SK-N-SH (cell line): Measurements from ENCODE around the gene LSM3. TPM values are rescaled to one million over a fixed set of nuclear protein-coding genes. Genes with fewer than 3 reads are reported as not detected.

ENCODE experiments used
- CTCF ChIA-PET: fragments of 300-600, 350-600 bp; formaldehyde crosslinking; extraction: SDS; loops from one replicate; lab custom pipeline; 2021; lab: Yijun Ruan, JAX
- POLR2A ChIA-PET: fragments of 350-600 bp; sonication (Branson Sonifier 250); formaldehyde crosslinking; extraction: SDS; loops from one replicate; lab custom pipeline; 2020; ENCODE audit warnings: antibody characterized with exemption, inconsistent platforms; lab: Yijun Ruan, JAX
- DNase-seq: peaks from one replicate; pipeline ENCODE4 v3.0.0; 2012
- H2AFZ ChIP-seq: fragments of 200-600 bp; sonication (generic); 2 replicates; pipeline ENCODE4 v1.8.1; 2016; ENCODE audit warnings: antibody characterized with exemption, mild to moderate bottlenecking, low read depth
- H3F3A ChIP-seq: fragments of 200-600 bp; sonication (generic); replicated peaks from 2 replicates; pipeline ENCODE3; 2016; ENCODE audit warnings: antibody characterized with exemption, mild to moderate bottlenecking; ENCODE audit not compliant: insufficient read depth
- H3K27ac ChIP-seq, 2 experiments: fragments of 200-500 bp in 1 of 2; fragments of 200-600 bp in 1 of 2; sonication (Bioruptor generic) in 1 of 2; sonication (generic), shearing (Covaris generic) in 1 of 2; 2 replicates each; pipeline versions ENCODE4 v1.5.1 to v1.6.1; 2014 to 2016; ENCODE audit warnings: low read depth in 2 of 2, inconsistent platforms in 1 of 2, low read length in 1 of 2, mild to moderate bottlenecking in 1 of 2, mixed read lengths in 1 of 2
- H3K27me3 ChIP-seq: fragments of 200-600 bp; sonication (generic), shearing (Covaris generic); 2 replicates; pipeline ENCODE4 v1.6.1; 2016; ENCODE audit warnings: mixed run types; ENCODE audit not compliant: insufficient read depth
- H3K36me3 ChIP-seq, 2 experiments: fragments of 200-500 bp in 1 of 2; fragments of 200-600 bp in 1 of 2; sonication (Bioruptor generic) in 1 of 2; sonication (generic) in 1 of 2; replicated peaks in 1 of 2; 2 replicates each; pipeline versions ENCODE3 to v1.5.1; 2014 to 2016; ENCODE audit warnings: low read length in 1 of 2, mild to moderate bottlenecking in 1 of 2; ENCODE audit not compliant: insufficient read depth in 2 of 2, control insufficient read depth in 1 of 2
- H3K4me1 ChIP-seq, 2 experiments: fragments of 200-500 bp in 1 of 2; fragments of 200-600 bp in 1 of 2; sonication (Bioruptor generic) in 1 of 2; sonication (generic), shearing (Covaris generic) in 1 of 2; 2 replicates each; pipeline versions ENCODE4 v1.5.1 to v1.6.1; 2014 to 2016; ENCODE audit warnings: low read depth in 1 of 2, low read length in 1 of 2, mixed run types in 1 of 2; ENCODE audit not compliant: insufficient read depth in 2 of 2, control insufficient read depth in 1 of 2
- H3K4me2 ChIP-seq: fragments of 200-600 bp; sonication (generic), shearing (Covaris generic); 2 replicates; pipeline ENCODE4 v1.6.1; 2017; ENCODE audit warnings: mixed run types
- H3K4me3 ChIP-seq, 2 experiments: fragments of 200-500 bp in 1 of 2; fragments of 200-600 bp in 1 of 2; sonication (Bioruptor generic) in 1 of 2; sonication (generic), shearing (Covaris generic) in 1 of 2; 2 replicates each; pipeline versions ENCODE4 v1.5.1 to v1.8.1; 2014 to 2016; ENCODE audit warnings: low read depth in 2 of 2, inconsistent platforms in 1 of 2, low read length in 1 of 2, mild to moderate bottlenecking in 1 of 2, mixed read lengths in 1 of 2, moderate library complexity in 1 of 2
- H3K79me2 ChIP-seq: fragments of 200-600 bp; sonication (generic); 2 replicates; pipeline ENCODE4 v1.8.1; 2017; ENCODE audit warnings: mild to moderate bottlenecking; ENCODE audit not compliant: insufficient read depth
- H3K9ac ChIP-seq: fragments of 200-600 bp; sonication (generic); 2 replicates; pipeline ENCODE4 v1.6.1; 2017; ENCODE audit warnings: mixed run types
- H3K9me2 ChIP-seq: fragments of 200-600 bp; sonication (generic); 2 replicates; pipeline ENCODE4 v1.6.1; 2017; ENCODE audit warnings: mixed run types
- H3K9me3 ChIP-seq: fragments of 200-600 bp; sonication (generic); 2 replicates; pipeline ENCODE4 v1.6.1; 2017; ENCODE audit warnings: mixed run types, mild to moderate bottlenecking, moderate library complexity
- H4K20me1 ChIP-seq: fragments of 200-600 bp; sonication (generic); 2 replicates; pipeline ENCODE4 v1.6.1; 2017; ENCODE audit warnings: mild to moderate bottlenecking, mixed run types; ENCODE audit not compliant: insufficient read depth
- EP300 ChIP-seq, 2 experiments: IDR thresholded peaks; 2 replicates each; pipeline versions ENCODE4 v1.4.0 to v1.6.1; 2012; ENCODE audit warnings: borderline replicate concordance in 1 of 2, low read depth in 1 of 2, low read length in 1 of 2
- EZH2phosphoT487 ChIP-seq: fragments of 200-600 bp; sonication (generic); IDR thresholded peaks from 2 replicates; pipeline ENCODE4 v1.6.1; 2017; ENCODE audit warnings: low read depth, mixed run types, mild to moderate bottlenecking, antibody characterized with exemption, moderate library complexity, borderline replicate concordance
- JUND ChIP-seq: IDR thresholded peaks from 2 replicates; pipeline ENCODE4 v1.4.0; 2012
- MEF2A ChIP-seq: IDR thresholded peaks from 2 replicates; pipeline ENCODE4 v1.4.0; 2012; ENCODE audit warnings: low read depth, borderline replicate concordance
- NFIC ChIP-seq: IDR thresholded peaks from 2 replicates; pipeline ENCODE4 v1.4.0; 2012; ENCODE audit warnings: borderline replicate concordance
- NRF1 ChIP-seq: IDR thresholded peaks from 2 replicates; pipeline ENCODE4 v1.6.1; 2012; ENCODE audit warnings: low read depth, mild to moderate bottlenecking, low read length
- RCOR1 ChIP-seq: fragments of 150-350 bp; IDR thresholded peaks from 2 replicates; pipeline ENCODE4 v1.6.1; 2017; ENCODE audit warnings: antibody characterized with exemption, low read length
- RFX5 ChIP-seq: IDR thresholded peaks from 2 replicates; pipeline ENCODE4 v1.6.1; 2012; ENCODE audit warnings: mild to moderate bottlenecking, improper control_type of control experiment, low read length
- RXRA ChIP-seq: IDR thresholded peaks from 2 replicates; pipeline ENCODE4 v1.4.0; 2012; ENCODE audit warnings: low read depth, mild to moderate bottlenecking, borderline replicate concordance
- SMC3 ChIP-seq: IDR thresholded peaks from 2 replicates; pipeline ENCODE4 v1.6.1; 2012; ENCODE audit warnings: low read depth, low read length, improper control_type of control experiment
- TCF12 ChIP-seq: IDR thresholded peaks from 2 replicates; pipeline ENCODE4 v1.4.0; 2012
- USF1 ChIP-seq: IDR thresholded peaks from 2 replicates; pipeline ENCODE4 v1.4.0; 2012; ENCODE audit warnings: low read depth, borderline replicate concordance
- ZBTB33 ChIP-seq: IDR thresholded peaks from 2 replicates; pipeline ENCODE4 v1.4.0; 2012; ENCODE audit warnings: low read depth, borderline replicate concordance
- WGBS: methylation state at CpG from one replicate; pipeline ENCODE4 v1.1.6; 2017; ENCODE audit warnings: low lambda C conversion rate; 5-methylcytosine and 5-hydroxymethylcytosine counted together
- polyA plus RNA-seq, 3 experiments: library from polyadenylated mRNA; depleted of rRNA; stranded (reverse); fragments of >200 nt; gene quantifications; 2 replicates each; pipeline ENCODE4 v1.2.3, GENCODE V29; 2012

LSM3 gene
- polyA plus RNA-seq, 1 of the 3 experiments (the other 2 are of a cell fraction) = 5.1 TPM

GRCh38 chr3:14240366-14240765 is 61.7 kb downstream of the LSM3 start:
- no peaks in the 10 kb centered on the region for H3K9me2 ChIP-seq
- no peaks in the 10 kb centered on the region for H4K20me1 ChIP-seq
- no peaks in the 10 kb centered on the region for H3F3A ChIP-seq
- no peak overlapping the region for H3K4me2 ChIP-seq
- ChIA-PET CTCF (interaction anchor here (0.7 to 1.6 kb wide), 4 partner anchors 24 to 842 kb away, joined by 3 to 6 read pairs (median 4); no protein-coding TSS in a partner anchor), POLR2A (no interaction called here)
- H2AFZ ChIP-seq = no peak overlapping the region
- DNase-seq = no peak
- WGBS = 48% methylated on average over 4 of the region's 4 CpGs
- no peak overlapping the region for H3K27ac ChIP-seq
- H3K9me3 ChIP-seq = no peaks in the 10 kb centered on the region
- H3K27me3 ChIP-seq = peaks cover 6% of the 10 kb centered on the region; the same call in 1 of the 2 replicates
- H3K4me3 ChIP-seq = no peak overlapping the region
- TF ChIP-seq SMC3 (no peak), EZH2phosphoT487 (no peak), RCOR1 (no peak), NFIC (no peak), JUND (no peak), EP300 (IDR thresholded peaks at IDR 0.05; ENCODE audit: borderline replicate concordance in 1 of 2, low read depth in 1 of 2, low read length in 1 of 2) (no peak), NRF1 (no peak), MEF2A (no peak), ZBTB33 (no peak), RXRA (no peak), USF1 (no peak), RFX5 (no peak), TCF12 (no peak)
- TF ChIP-seq, all 33 proteins: peak for 0
- H3K4me1 ChIP-seq = no peaks in the 10 kb centered on the region
- H3K79me2 ChIP-seq = no peaks in the 10 kb centered on the region
- no peak overlapping the region for H3K9ac ChIP-seq
- H3K36me3 ChIP-seq = no peaks in the 10 kb centered on the region

- CTCF ChIA-PET = interaction anchor here (0.7 to 2.1 kb wide), 4 partner anchors 18 to 390 kb away, joined by 3 to 7 read pairs (median 4); no protein-coding TSS in a partner anchor
- Histone ChIP-seq H2AFZ (no peak overlapping the region), H3K4me1 (no peaks in the 10 kb centered on the region), H3K27ac (no peak overlapping the region), H3K4me2 (no peak overlapping the region)
- TF ChIP-seq NRF1 (no peak), EP300 (IDR thresholded peaks at IDR 0.05; ENCODE audit: borderline replicate concordance in 1 of 2, low read depth in 1 of 2, low read length in 1 of 2) (no peak)
- TF ChIP-seq, all 33 proteins: peak for 0
- no peak for DNase-seq
- Histone ChIP-seq H3K9me3 (no peaks in the 10 kb centered on the region), H3F3A (no peaks in the 10 kb centered on the region), H3K9me2 (no peaks in the 10 kb centered on the region), H3K36me3 (no peaks in the 10 kb centered on the region), H3K4me3 (no peak overlapping the region), H4K20me1 (no peaks in the 10 kb centered on the region), H3K79me2 (no peaks in the 10 kb centered on the region), H3K9ac (no peak overlapping the region), H3K27me3 (peaks cover 6% of the 10 kb centered on the region; the same call in 1 of the 2 replicates)
- POLR2A ChIA-PET = interaction anchor here (0.6 kb wide), 1 partner anchor 167 kb away, joined by 3 read pairs; no protein-coding TSS in a partner anchor
- WGBS = 41% methylated on average over 3 of the region's 3 CpGs
These were observed 63.1 kb downstream of the LSM3 start for GRCh38 chr3:14241716-14242115.
